Naive thymus-derived CD4-positive, alpha-beta T cell (primary cell): ENCODE data around the gene SLC39A11. TPM values are rescaled to one million over a fixed set of nuclear protein-coding genes. Genes with fewer than 3 reads are reported as not detected.
A peak's percentile ranks its signal among the peaks of the same experiment; 100 is the strongest.
"Not testable (repeated sequence)": the region's sequence is repeated elsewhere in the genome, so short reads cannot be mapped to it uniquely, and the experiment has no call there.

Experiments
- ATAC-seq: fragments of 150-1000 bp; cut with Tn5 transposase; 2 replicates; pipeline ENCODE4 v1.10.0; 2021; ENCODE audit warnings: mild to moderate bottlenecking, moderate library complexity
- CTCF ChIA-PET: fragments of 350-600 bp; sonication (Branson Sonifier 250); formaldehyde crosslinking; loops from one replicate; lab custom pipeline; 2021; ENCODE audit warnings: antibody characterized with exemption; lab: Charles Lee
- POLR2A ChIA-PET: fragments of 350-600 bp; sonication (Branson Sonifier 250); formaldehyde crosslinking; loops from one replicate; lab custom pipeline; 2021; ENCODE audit warnings: antibody characterized with exemption, inconsistent platforms; lab: Charles Lee
- DNase-seq, 9 donors: peaks; one replicate each; pipeline versions ENCODE4 v3.0.0 to v3.0.0-alpha.2; 2020 to 2022; ENCODE audit warnings: mixed read lengths in 1 of 9
- H3K27ac ChIP-seq: one replicate; pipeline ENCODE4 v1.7.0; 2013; ENCODE audit warnings: mild to moderate bottlenecking, low read depth, low read length, moderate library complexity
- H3K27me3 ChIP-seq, 2 donors: one replicate each; pipeline ENCODE4 v1.7.0; 2013; ENCODE audit warnings: low read length in 2 of 2, mild to moderate bottlenecking in 2 of 2, moderate library complexity in 2 of 2; ENCODE audit not compliant: control insufficient read depth in 2 of 2, insufficient read depth in 2 of 2
- H3K36me3 ChIP-seq, 3 experiments: 1 replicate in 2 of 3; 2 replicates in 1 of 3; pipeline ENCODE4 v1.7.0; 2013; ENCODE audit warnings: low read length in 3 of 3, mild to moderate bottlenecking in 3 of 3, moderate library complexity in 1 of 3; ENCODE audit not compliant: insufficient read depth in 3 of 3, control insufficient read depth in 2 of 3
- H3K4me1 ChIP-seq, 2 donors: one replicate each; pipeline ENCODE4 v1.7.0; 2013; ENCODE audit warnings: low read length in 2 of 2, mild to moderate bottlenecking in 2 of 2, moderate library complexity in 1 of 2; ENCODE audit not compliant: control insufficient read depth in 2 of 2, insufficient read depth in 2 of 2
- H3K4me3 ChIP-seq: 2 replicates; pipeline ENCODE4 v1.7.0; 2013; ENCODE audit warnings: mild to moderate bottlenecking, low read length
- H3K9me3 ChIP-seq, 3 experiments: 1 replicate in 2 of 3; 2 replicates in 1 of 3; pipeline ENCODE4 v1.7.0; 2013; ENCODE audit warnings: low read length in 3 of 3; ENCODE audit not compliant: control insufficient read depth in 2 of 3
- H3K27ac Mint-ChIP-seq, 9 donors: one replicate each; pipeline ENCODE4 v1.8.0; 2020 to 2022; ENCODE audit warnings: mixed read lengths in 9 of 9, mild to moderate bottlenecking in 8 of 9, moderate library complexity in 5 of 9, inconsistent platforms in 2 of 9
- H3K27me3 Mint-ChIP-seq, 5 donors: one replicate each; pipeline ENCODE4 v1.8.0; 2021 to 2022; ENCODE audit warnings: mixed read lengths in 5 of 5, mild to moderate bottlenecking in 1 of 5
- H3K36me3 Mint-ChIP-seq, 5 donors: one replicate each; pipeline ENCODE4 v1.8.0; 2020 to 2022; ENCODE audit warnings: mixed read lengths in 5 of 5, mild to moderate bottlenecking in 3 of 5, inconsistent platforms in 1 of 5
- H3K4me1 Mint-ChIP-seq, 7 donors: one replicate each; pipeline ENCODE4 v1.8.0; 2020 to 2022; ENCODE audit warnings: mixed read lengths in 7 of 7, mild to moderate bottlenecking in 3 of 7, inconsistent platforms in 1 of 7
- H3K4me3 Mint-ChIP-seq, 10 donors: one replicate each; pipeline ENCODE4 v1.8.0; 2020 to 2022; ENCODE audit warnings: mild to moderate bottlenecking in 10 of 10, mixed read lengths in 10 of 10, moderate library complexity in 6 of 10, inconsistent platforms in 2 of 10
- H3K9me3 Mint-ChIP-seq, 11 donors: one replicate each; pipeline ENCODE4 v1.8.0; 2020 to 2022; ENCODE audit warnings: mixed read lengths in 11 of 11, mild to moderate bottlenecking in 4 of 11, inconsistent platforms in 1 of 11, moderate library complexity in 1 of 11
- intact Hi-C, 2 donors: fragments of 100-400 bp; cut with micrococcal nuclease; formaldehyde crosslinking; loops; one replicate each; pipeline ENCODE4 v1.15.1; 2023
- polyA plus RNA-seq, 2 donors: library from polyadenylated mRNA; unstranded; fragments of 300-500 nt; fragmentation: Illumina TruSeq; gene quantifications; one replicate each; pipeline ENCODE4 v1.2.3, GENCODE V29; 2021
- total RNA-seq, 6 experiments: library from RNA in 5 of 6; stranded (reverse) in 5 of 6; gene quantifications; 1 replicate in 5 of 6; 2 replicates in 1 of 6; pipeline ENCODE4 v1.2.3 and lab custom pipeline; 2021 to 2026

SLC39A11 gene
- total and polyA plus RNA-seq, 7 experiments from 2014 or later = 8.5 to 36.7 (median 19.8) TPM

DNA sequence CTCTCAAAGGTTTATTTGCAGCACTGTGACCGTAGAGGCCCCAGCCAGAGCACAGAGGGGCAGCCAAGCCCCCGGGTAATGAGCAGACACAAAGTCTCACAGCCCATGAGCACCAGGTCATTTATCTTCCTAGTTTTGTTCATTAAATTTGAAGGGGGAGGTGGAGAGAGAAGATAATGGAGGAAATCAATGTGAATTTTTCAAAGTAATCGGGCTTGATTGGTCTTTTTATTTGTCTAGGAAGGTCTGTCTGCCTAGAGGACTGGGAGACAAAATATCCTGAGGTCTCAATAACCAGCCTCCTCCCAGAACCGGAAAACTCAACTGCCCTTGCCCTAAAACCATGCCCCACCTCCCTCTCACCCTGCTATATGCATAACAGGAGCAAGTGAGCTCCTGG, 189.0 kb downstream of the SLC39A11 start:
- no peaks in the 10 kb centered on the region for H3K9me3 ChIP-seq
- no peak overlapping the region for H3K4me3 ChIP-seq
- no peaks in the 10 kb centered on the region for H3K27me3 ChIP-seq
- no peaks in the 10 kb centered on the region for H3K27me3 Mint-ChIP-seq
- H3K4me1 ChIP-seq = no peaks in the 10 kb centered on the region
- ATAC-seq (no peak), DNase-seq (no peak)
- H3K36me3 Mint-ChIP-seq = peaks cover 0 to 42% (median 28%) of the 10 kb centered on the region in 5 donors
- ChIA-PET CTCF (no interaction called here), POLR2A (no interaction called here)
- intact Hi-C loops = no loop called here
- no peak overlapping the region for H3K27ac ChIP-seq
- H3K4me1 Mint-ChIP-seq = peaks cover 0 to 5% (median 0%) of the 10 kb centered on the region in 7 donors
- no peak overlapping the region for H3K27ac Mint-ChIP-seq
- H3K9me3 Mint-ChIP-seq = peaks cover 0 to 2% (median 0%) of the 10 kb centered on the region in 11 donors
- no peak overlapping the region for H3K4me3 Mint-ChIP-seq
- no peaks in the 10 kb centered on the region for H3K36me3 ChIP-seq

DNA sequence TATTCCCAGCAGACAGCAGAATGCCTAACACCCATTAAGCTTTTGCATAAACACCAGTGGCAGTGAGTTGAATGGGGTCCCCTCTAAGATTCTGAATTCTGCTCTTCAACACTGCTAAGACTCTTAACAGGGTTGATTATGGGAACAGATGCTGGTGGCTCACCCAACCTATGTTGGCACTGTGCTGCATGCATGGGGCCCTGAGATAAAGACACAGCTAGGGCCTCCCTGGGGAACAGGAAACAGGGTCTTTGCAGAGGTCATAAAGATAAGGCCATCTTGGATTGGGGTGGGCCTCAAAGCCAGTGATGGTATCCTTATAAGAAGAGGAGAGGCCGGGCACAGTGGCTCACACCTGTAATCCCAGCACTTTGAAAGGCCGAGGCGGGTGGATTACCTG, 190.8 kb downstream of the SLC39A11 start:
- H3K27ac ChIP-seq = no peak overlapping the region
- ChIA-PET CTCF (no interaction called here), POLR2A (no interaction called here)
- no peak overlapping the region for H3K4me3 Mint-ChIP-seq
- H3K27ac Mint-ChIP-seq = peak overlapping the region in 1 of 9 donors; percentile 60
- H3K4me3 ChIP-seq = no peak overlapping the region
- ATAC-seq = no peak
- no peaks in the 10 kb centered on the region for H3K27me3 Mint-ChIP-seq
- peaks cover 0 to 5% (median 0%) of the 10 kb centered on the region in 3 experiments for H3K36me3 ChIP-seq
- H3K9me3 Mint-ChIP-seq = no peaks in the 10 kb centered on the region
- no peaks in the 10 kb centered on the region for H3K27me3 ChIP-seq
- H3K4me1 Mint-ChIP-seq = peaks cover 0 to 6% (median 0%) of the 10 kb centered on the region in 7 donors
- no peaks in the 10 kb centered on the region for H3K4me1 ChIP-seq
- DNase-seq = no peak
- intact Hi-C loops = no loop called here
- no peaks in the 10 kb centered on the region for H3K9me3 ChIP-seq
- H3K36me3 Mint-ChIP-seq = peaks cover 0 to 47% (median 23%) of the 10 kb centered on the region in 5 donors

GRCh38 chr17:72901083-72901482, 191.4 kb downstream of the SLC39A11 start:
- Histone ChIP-seq H3K36me3 (peaks cover 0 to 5% (median 0%) of the 10 kb centered on the region in 3 experiments), H3K4me1 (no peaks in the 10 kb centered on the region), H3K27ac (no peak overlapping the region), H3K27me3 (no peaks in the 10 kb centered on the region), H3K4me3 (no peak overlapping the region), H3K9me3 (no peaks in the 10 kb centered on the region)
- Mint-ChIP-seq H3K4me1 (peaks cover 0 to 4% (median 0%) of the 10 kb centered on the region in 7 donors), H3K9me3 (no peaks in the 10 kb centered on the region), H3K36me3 (peaks cover 0 to 41% (median 18%) of the 10 kb centered on the region in 5 donors), H3K4me3 (no peak overlapping the region), H3K27me3 (no peaks in the 10 kb centered on the region), H3K27ac (peak overlapping the region in 1 of 9 donors; percentile 60)
- POLR2A ChIA-PET = no interaction called here
- CTCF ChIA-PET = no interaction called here
- DNase-seq = no peak
- intact Hi-C loops = no loop called here
- no peak for ATAC-seq

- H3K9me3 ChIP-seq = no peaks in the 10 kb centered on the region
- Mint-ChIP-seq H3K27ac (no peak overlapping the region), H3K4me3 (no peak overlapping the region), H3K9me3 (no peaks in the 10 kb centered on the region), H3K36me3 (peaks cover 0 to 37% (median 15%) of the 10 kb centered on the region in 5 donors), H3K27me3 (no peaks in the 10 kb centered on the region), H3K4me1 (peaks cover 0 to 4% (median 0%) of the 10 kb centered on the region in 7 donors)
- DNase-seq = no peak
- ChIA-PET POLR2A (no interaction called here), CTCF (no interaction called here)
- intact Hi-C loops = no loop called here
- no peak for ATAC-seq
- no peak overlapping the region for H3K27ac ChIP-seq
- H3K36me3 ChIP-seq = peaks cover 0 to 5% (median 0%) of the 10 kb centered on the region in 3 experiments
- H3K27me3 ChIP-seq = no peaks in the 10 kb centered on the region
- no peak overlapping the region for H3K4me3 ChIP-seq
- H3K4me1 ChIP-seq = no peaks in the 10 kb centered on the region
Observed at GRCh38 chr17:72900654-72900971, 191.9 kb downstream of the SLC39A11 start.

- Histone ChIP-seq H3K36me3 (peaks cover 0 to 5% (median 0%) of the 10 kb centered on the region in 3 experiments), H3K4me1 (no peaks in the 10 kb centered on the region), H3K27me3 (no peaks in the 10 kb centered on the region), H3K27ac (no peak overlapping the region), H3K4me3 (no peak overlapping the region), H3K9me3 (no peaks in the 10 kb centered on the region)
- Mint-ChIP-seq H3K27me3 (no peaks in the 10 kb centered on the region), H3K9me3 (no peaks in the 10 kb centered on the region), H3K27ac (no peak overlapping the region), H3K4me3 (no peak overlapping the region), H3K4me1 (peaks cover 0 to 4% (median 0%) of the 10 kb centered on the region in 7 donors), H3K36me3 (peaks cover 0 to 38% (median 21%) of the 10 kb centered on the region in 5 donors)
- no peak for DNase-seq
- ATAC-seq = no peak
- CTCF ChIA-PET = no interaction called here
- POLR2A ChIA-PET = no interaction called here
- intact Hi-C loops = no loop called here
Observed at GRCh38 chr17:72898725-72899124, 193.8 kb downstream of the SLC39A11 start.

- H3K4me3 Mint-ChIP-seq, H3K27me3 ChIP-seq, H3K4me1 ChIP-seq, CTCF ChIA-PET, H3K36me3 ChIP-seq, H3K27me3 Mint-ChIP-seq, H3K27ac Mint-ChIP-seq, H3K4me3 ChIP-seq, H3K9me3 Mint-ChIP-seq, POLR2A ChIA-PET, ATAC-seq, H3K4me1 Mint-ChIP-seq, intact Hi-C loops, H3K27ac ChIP-seq, DNase-seq, H3K9me3 ChIP-seq: not testable (repeated sequence)
- peaks cover 2 to 39% (median 31%) of the 10 kb centered on the region in 5 donors for H3K36me3 Mint-ChIP-seq
Observed at GRCh38 chr17:72896288-72896687, 196.2 kb downstream of the SLC39A11 start.

DNA sequence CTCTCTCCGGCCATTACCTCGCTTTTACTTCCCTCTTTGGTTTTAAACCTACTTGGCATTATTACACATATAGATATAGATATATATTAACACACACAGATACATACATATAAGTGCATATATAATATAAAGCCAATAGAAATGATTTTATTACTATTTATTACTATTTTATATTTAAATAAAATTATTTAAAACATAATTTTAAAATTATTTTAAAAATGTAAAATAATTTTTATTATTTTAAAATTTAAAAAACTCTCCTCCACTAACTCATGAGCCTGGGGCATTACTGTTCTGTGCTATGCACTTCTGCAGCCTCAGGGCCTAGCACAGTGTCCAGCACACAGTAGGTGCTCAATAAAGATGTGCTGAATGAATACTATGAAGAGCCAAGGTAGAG, 200.9 kb downstream of the SLC39A11 start:
- CTCF ChIA-PET = no interaction called here
- no peaks in the 10 kb centered on the region for H3K27me3 Mint-ChIP-seq
- intact Hi-C loops = no loop called here
- POLR2A ChIA-PET = no interaction called here
- Histone ChIP-seq H3K9me3 (no peaks in the 10 kb centered on the region), H3K27ac (no peak overlapping the region), H3K4me3 (no peak overlapping the region), H3K4me1 (no peaks in the 10 kb centered on the region), H3K36me3 (no peaks in the 10 kb centered on the region), H3K27me3 (no peaks in the 10 kb centered on the region)
- no peak overlapping the region for H3K4me3 Mint-ChIP-seq
- no peak overlapping the region for H3K27ac Mint-ChIP-seq
- no peak for DNase-seq
- H3K36me3 Mint-ChIP-seq = peaks cover 6 to 55% (median 47%) of the 10 kb centered on the region in 5 donors
- ATAC-seq = no peak
- peaks cover 0 to 8% (median 0%) of the 10 kb centered on the region in 7 donors for H3K4me1 Mint-ChIP-seq
- peaks cover 0 to 3% (median 0%) of the 10 kb centered on the region in 11 donors for H3K9me3 Mint-ChIP-seq
